ENCODE measurements around the gene P4HTM. TPM values are rescaled to one million over a fixed set of nuclear protein-coding genes. Genes with fewer than 3 reads are reported as not detected.

The P4HTM gene
- polyA plus RNA-seq, 1 donor from 2014 or later, result 20.4 TPM

DNA sequence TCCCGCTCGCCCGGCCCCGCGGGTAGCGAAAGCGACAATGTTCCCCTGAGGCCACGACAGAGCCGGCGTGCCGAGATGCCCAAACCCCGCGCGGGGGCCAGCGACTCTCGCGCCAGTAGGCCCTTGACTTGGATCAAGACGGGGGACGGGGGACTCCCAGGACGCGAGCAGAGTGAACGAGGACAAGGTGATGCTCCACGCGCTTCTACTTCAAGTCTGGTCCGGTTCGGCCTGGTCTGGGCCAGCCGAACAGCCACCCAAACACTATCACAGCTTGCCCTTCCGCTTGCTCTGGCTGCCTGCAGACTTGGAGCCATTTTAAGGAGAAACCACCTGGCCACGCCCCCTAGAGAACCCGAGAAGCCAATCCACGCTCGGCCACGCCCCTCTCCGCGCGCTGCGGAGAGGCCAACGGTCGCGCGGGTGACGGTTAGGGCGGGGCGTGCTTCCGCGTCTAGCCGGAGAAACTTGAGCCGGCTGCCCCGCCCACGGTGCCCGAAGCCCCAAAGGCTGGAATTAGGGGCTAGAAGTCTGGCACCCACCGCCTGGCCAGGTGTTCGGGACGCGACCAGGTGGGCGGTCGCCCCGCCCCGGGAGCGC, 31.3 kb downstream of the P4HTM start:
- Mint-ChIP-seq H3K27ac (peak overlapping the region; percentile 92 to 97 (median 93)), H3K27me3 (no peaks in the 10 kb centered on the region), H3K4me3 (peak overlapping the region; percentile 92 to 98 (median 94)), H3K36me3 (peaks cover 2% of the 10 kb centered on the region), H3K4me1 (peaks cover 19 to 36% (median 26%) of the 10 kb centered on the region in 3 donors), H3K9me3 (no peaks in the 10 kb centered on the region)

- no peaks in the 10 kb centered on the region for H3K27me3 Mint-ChIP-seq
- peaks cover 19 to 41% (median 26%) of the 10 kb centered on the region in 3 donors for H3K4me1 Mint-ChIP-seq
- no peaks in the 10 kb centered on the region for H3K9me3 Mint-ChIP-seq
- peaks cover 2% of the 10 kb centered on the region for H3K36me3 Mint-ChIP-seq
- H3K27ac Mint-ChIP-seq, result peak within 1 kb of the TSS; percentile 92 to 97 (median 96)
- H3K4me3 Mint-ChIP-seq, result peak within 1 kb of the TSS; percentile 92 to 98 (median 94)
Observed at GRCh38 chr3:49021813-49022687, 32.0 kb downstream of the P4HTM start, which contains the start of gene NDUFAF3. Gene NDUFAF3, plus strand, starts transcription at chr3:49022121. Its CDS starts 24 bp downstream, at chr3:49022145.

DNA sequence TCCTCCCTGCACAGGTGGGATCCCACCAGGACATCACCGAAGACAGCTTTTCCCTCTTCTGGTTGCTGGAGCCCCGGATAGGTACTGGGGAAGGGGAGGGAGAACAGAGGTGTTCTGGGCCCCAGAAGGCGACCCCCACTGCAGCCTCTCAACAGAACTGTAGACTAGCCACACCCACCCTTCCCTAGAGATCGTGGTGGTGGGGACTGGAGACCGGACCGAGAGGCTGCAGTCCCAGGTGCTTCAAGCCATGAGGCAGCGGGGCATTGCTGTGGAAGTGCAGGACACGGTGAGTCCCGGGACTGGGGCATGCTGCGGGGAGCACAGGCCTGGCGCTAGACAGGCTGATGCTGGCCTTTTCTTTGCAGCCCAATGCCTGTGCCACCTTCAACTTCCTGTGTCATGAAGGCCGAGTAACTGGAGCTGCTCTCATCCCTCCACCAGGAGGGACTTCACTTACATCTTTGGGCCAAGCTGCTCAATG, 32.7 kb downstream of the P4HTM start:
- Mint-ChIP-seq H3K9me3 (no peaks in the 10 kb centered on the region), H3K27me3 (no peaks in the 10 kb centered on the region), H3K27ac (peak overlapping the region; percentile 92 to 97 (median 96)), H3K4me3 (peak overlapping the region; percentile 92 to 97 (median 94)), H3K4me1 (peaks cover 19 to 41% (median 23%) of the 10 kb centered on the region in 3 donors), H3K36me3 (peaks cover 2% of the 10 kb centered on the region)

DNA sequence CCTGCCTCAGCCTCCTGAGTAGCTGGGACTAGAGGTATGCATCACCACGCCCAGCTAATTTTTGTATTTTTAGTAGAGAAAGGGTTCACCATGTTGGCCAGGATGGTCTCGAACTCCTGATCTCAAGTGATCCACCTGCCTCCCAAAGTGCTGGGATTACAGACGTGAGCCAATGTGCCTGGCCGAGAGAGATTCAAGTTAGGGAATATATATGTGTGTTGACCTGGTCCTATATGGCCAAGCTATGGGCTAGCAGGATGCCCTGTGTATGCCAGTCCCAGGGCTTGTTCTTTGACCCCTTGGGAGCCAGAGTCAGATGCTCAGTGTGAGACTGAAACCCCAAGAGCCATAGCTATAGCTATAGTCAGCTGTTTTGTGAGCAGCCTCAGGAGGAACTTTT, 33.7 kb downstream of the P4HTM start:
- peaks cover 16 to 47% (median 29%) of the 10 kb centered on the region in 3 donors for H3K4me1 Mint-ChIP-seq
- H3K4me3 Mint-ChIP-seq, result peak overlapping the region; percentile 60 to 94 (median 84)

DNA sequence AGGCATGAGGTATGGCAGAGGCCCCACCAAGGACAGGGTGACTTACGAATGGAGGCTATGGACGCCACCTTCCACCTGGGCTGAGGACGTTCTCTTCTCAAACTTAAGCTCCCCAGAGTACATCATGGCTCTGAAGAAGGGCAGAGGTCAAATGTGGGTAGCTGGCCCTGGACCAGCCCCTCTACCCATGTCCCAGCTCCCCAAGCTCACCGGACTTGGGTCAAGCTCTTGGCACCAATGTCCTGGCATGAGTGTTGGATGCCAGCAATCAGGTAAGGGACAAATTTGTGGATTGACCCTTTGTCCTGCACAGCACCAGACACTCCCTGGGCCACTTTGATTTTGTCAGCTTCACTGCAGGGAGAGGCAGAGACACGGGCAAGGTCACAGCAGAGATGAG, 34.4 kb downstream of the P4HTM start:
- Mint-ChIP-seq H3K27ac (peak overlapping the region in 1 of 3 donors; percentile 16), H3K36me3 (peaks cover 2% of the 10 kb centered on the region), H3K27me3 (no peaks in the 10 kb centered on the region), H3K4me3 (peak overlapping the region in 2 of 4 donors; percentile 25 to 92), H3K4me1 (peaks cover 18 to 49% (median 34%) of the 10 kb centered on the region in 3 donors), H3K9me3 (no peaks in the 10 kb centered on the region)

More for the DNA sequence above, 33.7 kb downstream of the P4HTM start:
- Mint-ChIP-seq H3K27me3 (no peaks in the 10 kb centered on the region), H3K36me3 (peaks cover 2% of the 10 kb centered on the region), H3K27ac (peak overlapping the region; percentile 10 to 92 (median 16)), H3K9me3 (no peaks in the 10 kb centered on the region)

DNA sequence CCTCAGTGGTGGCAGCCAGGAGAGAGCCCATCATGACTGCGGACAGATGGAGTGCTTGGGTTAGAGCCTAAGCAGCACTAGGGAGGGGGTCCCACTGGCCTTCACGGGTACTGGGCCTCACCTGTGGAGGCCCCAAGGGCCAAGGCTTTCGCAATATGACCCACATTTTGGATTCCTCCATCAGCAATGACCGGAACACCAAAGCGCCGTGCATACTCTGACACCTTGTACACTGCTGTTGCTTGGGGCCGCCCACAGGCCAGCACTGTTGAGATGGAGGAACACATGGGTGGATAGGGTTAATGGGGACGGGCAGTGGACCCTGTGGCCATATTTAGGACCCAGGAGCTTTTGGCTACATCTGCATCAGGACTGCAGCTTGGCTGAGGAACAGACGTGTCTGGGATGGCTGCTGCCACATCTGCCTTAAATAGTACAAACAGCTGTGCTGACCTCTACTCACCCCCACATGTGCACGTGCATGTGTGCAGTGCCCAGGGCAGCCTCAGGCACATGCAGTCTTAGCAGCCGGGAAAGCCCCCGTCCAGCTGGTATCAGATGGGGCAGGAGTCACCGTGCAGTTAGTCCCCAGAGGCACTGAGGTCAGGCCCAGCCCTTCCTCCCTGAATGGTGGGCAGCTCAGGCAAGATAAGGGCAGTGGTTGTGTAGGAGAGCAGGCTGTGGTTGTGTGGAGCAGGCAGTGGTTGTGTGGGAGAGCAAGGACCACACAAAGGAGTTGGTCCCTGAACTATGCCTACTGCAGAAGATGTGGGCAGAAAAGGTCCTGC, 35.2 kb downstream of the P4HTM start:
- Mint-ChIP-seq H3K4me1 (peaks cover 20 to 44% (median 29%) of the 10 kb centered on the region in 3 donors), H3K27me3 (no peaks in the 10 kb centered on the region), H3K36me3 (peaks cover 2% of the 10 kb centered on the region), H3K4me3 (peak overlapping the region in 2 of 4 donors; percentile 76 to 92), H3K27ac (peak overlapping the region in 2 of 3 donors; percentile 49 to 86), H3K9me3 (no peaks in the 10 kb centered on the region)

DNA sequence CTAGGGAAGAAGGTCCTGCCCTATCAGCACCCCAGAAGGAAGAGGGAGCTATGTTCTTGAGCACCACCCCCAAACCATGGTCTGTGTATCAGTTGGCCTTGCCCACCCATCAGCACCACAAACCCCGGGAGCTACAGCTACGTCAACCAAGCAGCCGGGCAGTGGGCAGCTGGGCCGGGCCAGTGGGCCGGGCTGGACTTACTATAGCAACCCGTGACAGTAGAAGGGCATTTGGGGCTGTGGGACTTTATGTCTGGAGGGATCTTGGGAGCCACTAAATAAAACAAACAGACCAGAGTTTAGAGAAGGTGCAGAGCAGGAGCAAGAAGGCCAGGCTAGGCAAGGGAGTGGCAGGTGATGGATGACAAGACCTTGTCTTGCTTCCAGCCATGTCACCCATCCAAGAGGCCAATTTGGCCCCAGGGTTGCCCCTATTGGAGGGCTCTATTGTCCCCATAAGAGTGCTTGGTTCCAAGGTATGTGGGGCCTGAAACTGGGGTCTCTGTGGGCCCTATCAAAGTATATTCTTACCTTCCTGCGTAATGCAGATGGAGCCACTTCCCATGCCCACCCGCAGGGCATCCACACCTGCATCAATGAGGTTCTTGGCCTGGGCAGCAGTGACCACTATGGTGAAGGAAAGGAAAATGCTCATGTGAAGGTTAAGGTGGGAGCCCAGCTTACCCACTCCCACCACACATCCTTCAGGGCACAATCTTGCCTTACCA, 35.9 kb downstream of the P4HTM start:
- peaks cover 20 to 42% (median 27%) of the 10 kb centered on the region in 3 donors for H3K4me1 Mint-ChIP-seq
- peaks cover 2% of the 10 kb centered on the region for H3K36me3 Mint-ChIP-seq
- H3K27ac Mint-ChIP-seq, result peak overlapping the region in 1 of 3 donors; percentile 86
- no peaks in the 10 kb centered on the region for H3K9me3 Mint-ChIP-seq
- H3K27me3 Mint-ChIP-seq, result no peaks in the 10 kb centered on the region
- peak overlapping the region in 2 of 4 donors; percentile 76 to 92 for H3K4me3 Mint-ChIP-seq

DNA sequence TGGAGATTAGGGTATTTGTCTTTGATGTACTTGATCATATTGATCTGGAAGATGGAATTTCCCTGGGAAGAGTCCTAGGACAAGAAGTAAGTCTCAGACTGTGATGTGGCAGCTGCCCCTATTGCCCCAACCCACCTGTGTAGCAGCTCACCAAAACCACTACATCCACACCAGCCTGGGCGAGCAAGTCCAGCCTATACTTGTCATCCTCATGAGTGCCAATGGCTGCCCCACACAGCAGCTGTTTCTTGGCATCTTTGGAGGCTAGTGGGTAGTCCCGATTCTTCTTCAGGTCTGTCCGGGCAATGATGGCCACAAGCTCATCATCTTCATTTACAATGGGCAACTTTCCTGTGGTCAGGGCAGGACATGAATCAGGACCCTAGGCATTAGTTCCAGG, 36.5 kb downstream of the P4HTM start:
- H3K27me3 Mint-ChIP-seq, result no peaks in the 10 kb centered on the region
- peaks cover 20 to 42% (median 27%) of the 10 kb centered on the region in 3 donors for H3K4me1 Mint-ChIP-seq
- peaks cover 2% of the 10 kb centered on the region for H3K36me3 Mint-ChIP-seq
- peak overlapping the region in 2 of 3 donors; percentile 9 to 86 for H3K27ac Mint-ChIP-seq
- peak overlapping the region in 2 of 4 donors; percentile 70 to 92 for H3K4me3 Mint-ChIP-seq
- H3K9me3 Mint-ChIP-seq, result no peaks in the 10 kb centered on the region

GRCh38 chr3:49027634-49028033, 37.6 kb downstream of the P4HTM start:
- Mint-ChIP-seq H3K4me1 (peaks cover 20 to 42% (median 27%) of the 10 kb centered on the region in 3 donors), H3K27ac (peak overlapping the region in 2 of 3 donors; percentile 23 to 86), H3K9me3 (no peaks in the 10 kb centered on the region), H3K27me3 (no peaks in the 10 kb centered on the region), H3K4me3 (peak overlapping the region in 1 of 4 donors; percentile 92), H3K36me3 (peaks cover 2% of the 10 kb centered on the region)

DNA sequence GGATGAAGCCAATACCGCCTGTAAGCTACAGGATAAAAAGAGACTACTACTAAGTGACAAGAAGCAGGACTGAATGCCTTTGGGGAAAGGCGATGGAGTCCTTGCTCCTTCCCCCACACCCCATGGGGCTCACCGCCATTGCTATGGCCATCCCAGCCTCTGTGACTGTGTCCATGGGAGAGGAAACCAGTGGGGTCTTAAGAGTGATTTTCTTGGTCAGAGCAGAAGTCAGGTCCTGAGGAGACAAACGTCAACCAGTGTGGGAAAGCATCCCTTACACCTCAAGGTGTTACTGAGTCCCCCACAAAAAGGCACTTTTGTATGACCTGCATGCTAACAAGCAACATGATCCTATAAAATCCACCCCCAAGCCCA, 38.2 kb downstream of the P4HTM start:
- no peaks in the 10 kb centered on the region for H3K27me3 Mint-ChIP-seq
- H3K4me3 Mint-ChIP-seq, result peak overlapping the region; percentile 85 to 97 (median 94)
- H3K4me1 Mint-ChIP-seq, result peaks cover 15 to 38% (median 23%) of the 10 kb centered on the region in 3 donors
- peak overlapping the region; percentile 79 to 98 (median 91) for H3K27ac Mint-ChIP-seq
- no peaks in the 10 kb centered on the region for H3K9me3 Mint-ChIP-seq
- H3K36me3 Mint-ChIP-seq, result no peaks in the 10 kb centered on the region

DNA sequence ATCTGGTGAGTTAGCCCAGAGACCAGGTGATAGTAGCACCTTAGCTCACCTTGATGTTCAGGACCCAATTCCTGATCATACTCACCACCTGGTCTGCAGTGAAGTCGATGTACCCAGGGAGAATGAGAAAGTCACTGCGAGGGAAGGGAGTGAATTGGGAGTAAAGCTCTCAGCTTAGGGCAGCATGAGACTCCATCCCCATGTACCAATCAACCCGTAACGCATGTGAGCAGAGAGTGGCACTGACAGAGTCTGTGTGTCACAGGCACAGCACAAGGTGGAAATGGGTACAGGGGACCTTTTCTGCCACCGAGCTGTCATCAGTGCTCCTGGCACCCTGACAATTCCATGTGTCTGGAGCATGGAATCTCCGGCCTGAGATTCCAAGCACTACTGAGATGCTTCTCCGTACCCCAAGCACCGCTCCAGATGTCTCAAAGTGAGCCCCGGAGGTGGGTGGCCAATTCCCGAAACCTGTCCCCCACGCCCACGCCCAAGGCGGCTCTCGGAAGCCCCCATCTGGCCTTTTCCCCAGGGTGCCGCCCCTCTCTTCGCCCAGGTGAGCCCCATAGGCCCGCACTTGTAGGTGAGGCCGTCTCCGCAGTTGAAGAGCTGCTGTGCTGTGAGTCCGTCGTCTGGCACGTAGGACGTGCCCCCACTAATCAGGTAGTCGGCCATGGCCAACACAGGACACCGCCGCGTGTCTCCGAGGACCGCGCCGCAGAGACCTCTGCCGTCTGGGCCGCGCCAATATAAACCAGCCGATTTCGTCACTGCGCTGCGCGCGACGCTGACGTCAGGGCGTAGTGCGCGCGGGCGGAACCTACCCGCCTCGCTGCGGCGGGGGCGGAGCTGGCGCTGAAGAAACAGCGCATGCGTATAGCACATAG, 38.9 kb downstream of the P4HTM start, which contains the start of gene IMPDH2:
Gene IMPDH2 (minus strand): TSS at position 726 of the 890 bp plus-strand sequence. CDS start 48 bp downstream, at position 678.
- H3K27ac Mint-ChIP-seq, result peak within 1 kb of the TSS; percentile 79 to 98 (median 91)
- peaks cover 14 to 37% (median 20%) of the 10 kb centered on the region in 3 donors for H3K4me1 Mint-ChIP-seq
- H3K9me3 Mint-ChIP-seq, result no peaks in the 10 kb centered on the region
- H3K27me3 Mint-ChIP-seq, result no peaks in the 10 kb centered on the region
- no peaks in the 10 kb centered on the region for H3K36me3 Mint-ChIP-seq
- peak within 1 kb of the TSS; percentile 85 to 97 (median 94) for H3K4me3 Mint-ChIP-seq

- no peaks in the 10 kb centered on the region for H3K36me3 Mint-ChIP-seq
- peaks cover 14 to 37% (median 20%) of the 10 kb centered on the region in 3 donors for H3K4me1 Mint-ChIP-seq
- peak overlapping the region; percentile 85 to 97 (median 94) for H3K4me3 Mint-ChIP-seq
- H3K9me3 Mint-ChIP-seq, result no peaks in the 10 kb centered on the region
- H3K27me3 Mint-ChIP-seq, result no peaks in the 10 kb centered on the region
- H3K27ac Mint-ChIP-seq, result peak overlapping the region; percentile 79 to 98 (median 91)
Observed at GRCh38 chr3:49029563-49029884, 39.5 kb downstream of the P4HTM start.

GRCh38 chr3:49030321-49030720, 40.3 kb downstream of the P4HTM start:
- Mint-ChIP-seq H3K27ac (peak overlapping the region in 2 of 3 donors; percentile 79 to 98), H3K36me3 (peaks cover under 1% of the 10 kb centered on the region), H3K4me3 (peak overlapping the region in 1 of 4 donors; percentile 9)

More at GRCh38 chr3:49030321-49030720, 40.3 kb downstream of the P4HTM start:
- H3K27me3 Mint-ChIP-seq, result no peaks in the 10 kb centered on the region
- peaks cover 13 to 30% (median 17%) of the 10 kb centered on the region in 3 donors for H3K4me1 Mint-ChIP-seq
- H3K9me3 Mint-ChIP-seq, result no peaks in the 10 kb centered on the region
